Motor neuron (in vitro differentiated cells): ENCODE results near the gene CD6. TPM values are rescaled to one million over a fixed set of nuclear protein-coding genes. Genes with fewer than 3 reads are reported as not detected.

ENCODE experiments used
- ATAC-seq, 8 experiments: fragments of 200-7000 bp; cut with Tn5 transposase; replicated peaks in 6 of 8; 2 replicates each; pipeline ENCODE4 v1.8.0; 2021; ENCODE audit warnings: mild to moderate bottlenecking in 8 of 8, moderate library complexity in 8 of 8
- H3K27ac ChIP-seq, 2 donors: fragments of 250-450 bp; sonication (Bioruptor Pico); 2 replicates each; pipeline ENCODE4 v1.9.0; 2021; ENCODE audit warnings: antibody characterized with exemption in 2 of 2, mild to moderate bottlenecking in 2 of 2, moderate library complexity in 1 of 2
- H3K4me1 ChIP-seq, 2 donors: fragments of 250-450 bp; sonication (Bioruptor Pico); replicated peaks in 1 of 2; 2 replicates each; pipeline ENCODE4 v1.6.1; 2021; ENCODE audit warnings: antibody characterized with exemption in 2 of 2, mild to moderate bottlenecking in 2 of 2, moderate library complexity in 1 of 2
- H3K4me3 ChIP-seq, 5 donors: fragments of 250-450 bp; sonication (Bioruptor Pico); 2 replicates each; pipeline ENCODE4 v1.9.0; 2021; ENCODE audit warnings: antibody characterized with exemption in 5 of 5, mild to moderate bottlenecking in 5 of 5, moderate library complexity in 4 of 5
- WGBS, 10 experiments: fragments of 450-650 bp; shearing (Covaris generic); methylation state at CpG; one replicate each; pipeline ENCODE4 v1.0.0; 2022; 5-methylcytosine and 5-hydroxymethylcytosine counted together
- in situ Hi-C, 9 experiments: fragments of 400-800 bp; cut with MboI; loops; one replicate each; pipeline ENCODE4 v1.15.0; 2021; ENCODE audit warnings: low sequenced_read_pairs in 9 of 9, low pct_unique_long_range_greater_than_20kb in 2 of 9; ENCODE audit not compliant: unreplicated experiment in 9 of 9
- total RNA-seq, 8 experiments: library from RNA; unstranded; fragments of 300-600 nt; gene quantifications; 2 replicates each; pipeline versions ENCODE4 v1.2.3 to v1.2.4, GENCODE V29; 2022

Gene CD6
- total RNA-seq, 8 experiments from 2014 or later, result 0.14 to 1.7 (median 0.63) TPM; not detected in 1

DNA sequence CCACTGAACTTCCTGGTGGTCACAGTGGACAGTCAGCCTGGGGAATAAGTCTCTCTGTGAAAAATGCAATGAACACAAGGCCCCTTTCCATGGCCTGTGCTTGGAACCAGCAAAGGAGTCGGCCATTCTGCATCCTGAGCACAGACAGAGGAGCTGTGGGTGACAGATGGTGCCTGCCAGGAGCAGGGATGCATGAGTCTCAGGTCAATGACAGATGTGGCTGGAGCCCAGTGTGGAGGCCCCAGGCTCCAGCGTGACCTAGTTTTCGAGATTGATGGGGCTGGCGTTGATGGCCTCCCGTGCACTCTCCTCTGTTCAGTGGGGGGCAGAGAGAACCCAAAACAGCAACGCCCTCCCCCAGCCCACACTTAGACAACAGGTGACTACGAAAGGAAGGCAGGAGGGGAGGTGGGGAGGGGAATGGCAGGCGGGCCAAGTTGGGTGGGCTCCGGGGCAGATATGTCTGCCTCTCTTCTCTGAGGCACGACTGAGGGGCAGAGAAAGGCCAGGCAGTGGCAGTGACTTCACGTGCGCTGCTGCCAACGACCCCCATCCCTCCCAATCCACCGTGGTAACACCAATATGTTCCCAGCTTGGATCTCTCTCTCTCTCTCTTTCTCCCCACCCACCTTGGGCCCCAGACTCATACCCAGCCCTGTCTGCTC is 96.4 kb downstream of the CD6 start:
- peak overlapping the region; percentile 32 to 54 for H3K27ac ChIP-seq
- WGBS, 10 experiments, result 7 to 33% methylated on average over 1 to 3 of the region's 14 CpGs; no CpG with 5 or more reads in 8 of the 10 experiments
- peaks cover 21 to 32% of the 10 kb centered on the region in 2 donors for H3K4me1 ChIP-seq
- in situ Hi-C loops, result no loop called here
- ATAC-seq, result peak in 5 of 8 experiments; percentile 92 to 98 (median 97)
- no peak overlapping the region for H3K4me3 ChIP-seq

DNA sequence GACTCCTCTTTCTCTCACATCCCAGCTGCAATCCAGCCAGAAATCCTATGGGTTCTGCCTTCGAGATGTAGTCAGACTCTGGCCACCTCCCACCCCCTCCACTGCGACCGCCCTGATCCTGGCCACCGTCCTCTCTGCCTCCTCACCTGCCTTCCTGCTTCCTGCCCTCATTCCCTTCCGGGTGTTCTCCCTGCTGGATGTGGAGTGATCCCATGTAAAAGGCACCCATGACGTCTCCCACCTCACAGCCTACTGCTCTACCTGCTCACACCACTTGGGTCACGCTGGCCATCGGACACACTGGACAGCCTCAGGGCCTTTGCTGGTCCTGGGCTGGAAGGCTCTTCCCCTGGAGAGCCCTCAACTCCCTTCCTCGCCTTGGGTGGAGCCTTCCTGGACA is 97.1 kb downstream of the CD6 start:
- peaks cover 21 to 32% of the 10 kb centered on the region in 2 donors for H3K4me1 ChIP-seq
- peak in 1 of 8 experiments; percentile 14 for ATAC-seq
- no peak overlapping the region for H3K27ac ChIP-seq
- in situ Hi-C loops, result no loop called here
- WGBS, 10 experiments, result 36 to 60% (median 45%) methylated on average over 3 to 4 of the region's 9 CpGs; no CpG with 5 or more reads in 7 of the 10 experiments
- H3K4me3 ChIP-seq, result no peak overlapping the region

- no CpG with 5 or more reads among the region's 4 CpGs for WGBS, 10 experiments
- no peak overlapping the region for H3K27ac ChIP-seq
- peaks cover 21 to 32% of the 10 kb centered on the region in 2 donors for H3K4me1 ChIP-seq
- in situ Hi-C loops, result no loop called here
- H3K4me3 ChIP-seq, result no peak overlapping the region
- ATAC-seq, result no peak
Measured at GRCh38 chr11:61069427-61069826, 97.9 kb downstream of the CD6 start.

Other genes with a start within 250 kb of the CD6 start
- gene MS4A18, start 247.0 kb upstream of the CD6 start, total RNA-seq, result under 1 TPM in 1 of 8 experiments, not detected in 7; 0.19 TPM
- under 1 TPM in 3 of 8 experiments, not detected in 5; 0.13 to 0.33 (median 0.28) TPM for gene MS4A15, start 214.8 kb upstream of the CD6 start, total RNA-seq
- gene MS4A10, start 186.3 kb upstream of the CD6 start, total RNA-seq, result under 1 TPM in 4 of 8 experiments, not detected in 4; 0.08 to 0.33 (median 0.10) TPM
- 10 to 100 TPM in 5 of 8 experiments, 1 to 10 TPM in 3; 4.8 to 55.6 (median 15.0) TPM for gene CCDC86, start 129.6 kb upstream of the CD6 start, total RNA-seq
- gene PTGDR2, start 115.7 kb upstream of the CD6 start, total RNA-seq, result 1 to 10 TPM in 1 of 8 experiments, under 1 TPM in 7; 0.27 to 4.6 (median 0.42) TPM
- gene ZP1, start 104.1 kb upstream of the CD6 start, total RNA-seq, result under 1 TPM in 4 of 8 experiments, not detected in 4; 0.56 to 0.95 (median 0.65) TPM
- gene PRPF19, start 65.1 kb upstream of the CD6 start, total RNA-seq, result 100 to 1,000 TPM in 3 of 8 experiments, 10 to 100 TPM in 5; 58.6 to 136 (median 91.2) TPM
- gene TMEM109, start 57.5 kb upstream of the CD6 start, total RNA-seq, result 10 to 100 TPM in 5 of 8 experiments, 1 to 10 TPM in 3; 5.1 to 72.7 (median 28.6) TPM
- 100 to 1,000 TPM in 3 of 8 experiments, 10 to 100 TPM in 5; 16.4 to 180 (median 81.4) TPM for gene TMEM132A, start 47.2 kb upstream of the CD6 start, total RNA-seq
- gene SLC15A3, start 19.5 kb upstream of the CD6 start, total RNA-seq, result 10 to 100 TPM in 1 of 8 experiments, 1 to 10 TPM in 5, under 1 TPM in 2; 0.73 to 24.5 (median 5.8) TPM
- gene CD5, start 130.8 kb downstream of the CD6 start, total RNA-seq, result 1 to 10 TPM in 1 of 8 experiments, under 1 TPM in 6, not detected in 1; 0.05 to 1.1 (median 0.13) TPM
- gene VPS37C, start 189.7 kb downstream of the CD6 start, total RNA-seq, result 10 to 100 TPM in 5 of 8 experiments, 1 to 10 TPM in 3; 6.8 to 13.9 (median 11.0) TPM
- gene PGA3, start 231.8 kb downstream of the CD6 start, total RNA-seq, result 1 to 10 TPM in 4 of 8 experiments, under 1 TPM in 2, not detected in 2; 0.49 to 4.5 (median 1.4) TPM